GM18502 (cell line): ENCODE measurements around the gene NTRK2.
"Not testable (repeated sequence)": the region's sequence is repeated elsewhere in the genome, so short reads cannot be mapped to it uniquely, and the experiment has no call there.

Source experiments
- ATAC-seq: cut with Tn5 transposase; IDR thresholded peaks from one replicate; pipeline ENCODE4 v1.9.1; 2021; ENCODE audit warnings: mild to moderate bottlenecking; ENCODE audit not compliant: unreplicated experiment, poor library complexity

NTRK2 gene

DNA sequence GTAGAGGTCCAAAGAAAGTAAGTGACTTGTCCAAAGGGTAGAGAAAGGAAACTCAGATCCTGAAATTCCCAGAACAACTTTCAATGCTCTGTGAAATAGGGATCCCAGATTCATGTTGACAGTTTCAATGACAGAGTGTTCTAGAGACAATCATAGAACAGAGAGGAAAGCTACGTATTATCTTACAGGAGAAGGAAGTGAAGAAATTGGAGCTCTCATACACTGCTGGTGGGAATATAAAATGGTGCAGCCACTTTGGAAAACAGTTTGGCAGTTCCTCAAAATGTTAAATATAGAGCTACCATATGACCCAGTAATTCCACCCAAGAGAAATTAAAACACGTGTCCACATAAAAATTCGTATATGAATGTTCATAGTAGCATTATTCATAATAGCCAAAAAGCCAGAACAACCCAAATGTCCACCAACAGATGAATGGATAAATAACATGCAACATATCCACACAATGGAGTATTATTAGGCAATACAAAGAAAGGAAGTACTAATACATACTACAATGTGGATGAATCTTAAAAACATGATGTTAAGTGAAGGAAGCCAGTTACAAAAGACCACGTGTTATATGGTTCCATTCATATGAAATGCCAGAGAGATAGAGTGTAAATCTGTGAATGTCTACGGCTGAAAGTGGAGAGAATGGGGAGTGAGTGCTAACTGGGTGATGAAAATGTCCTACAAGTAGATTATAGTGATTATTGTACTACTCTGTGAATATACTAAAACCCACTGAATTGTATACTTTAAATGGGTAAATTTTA lies 197.1 kb downstream of the NTRK2 start:
- no peak for ATAC-seq

GRCh38 chr9:84867186-84867585 lies 197.7 kb downstream of the NTRK2 start:
- no peak for ATAC-seq

- ATAC-seq, result no peak
Measured at GRCh38 chr9:84869091-84869490, 199.6 kb downstream of the NTRK2 start.

- ATAC-seq, result no peak
Measured at GRCh38 chr9:84871983-84872382, 202.5 kb downstream of the NTRK2 start.

GRCh38 chr9:84874022-84874421 lies 204.5 kb downstream of the NTRK2 start:
- no peak for ATAC-seq

DNA sequence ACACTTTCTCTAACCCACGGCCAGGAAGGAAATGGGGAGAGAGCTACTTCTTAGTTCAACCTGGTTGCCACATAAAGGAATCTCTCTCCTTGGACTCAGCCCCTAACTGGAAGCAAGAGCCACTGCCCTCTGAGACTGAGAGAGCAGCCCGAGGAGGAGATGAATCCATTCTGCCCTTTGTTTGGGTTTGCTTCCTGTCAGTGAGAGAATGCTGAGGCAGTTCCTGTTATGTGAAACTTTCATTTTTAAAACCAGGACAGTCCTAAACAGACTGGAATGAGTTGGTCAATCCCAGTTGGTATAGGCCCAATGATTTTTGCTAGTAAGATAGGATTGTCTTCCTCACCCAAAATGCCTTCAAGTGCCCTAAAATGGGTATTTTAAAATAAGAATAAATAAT lies 205.1 kb downstream of the NTRK2 start:
- no peak for ATAC-seq

- no peak for ATAC-seq
Measured at GRCh38 chr9:84875193-84875592, 205.7 kb downstream of the NTRK2 start.

GRCh38 chr9:84879631-84880030 lies 210.1 kb downstream of the NTRK2 start:
- ATAC-seq, result no peak

- ATAC-seq, result no peak
Measured at GRCh38 chr9:84880835-84881234, 211.3 kb downstream of the NTRK2 start.

- no peak for ATAC-seq
Measured at GRCh38 chr9:84886866-84887265, 217.3 kb downstream of the NTRK2 start.

GRCh38 chr9:84891924-84892323 lies 222.4 kb downstream of the NTRK2 start:
- no peak for ATAC-seq

DNA sequence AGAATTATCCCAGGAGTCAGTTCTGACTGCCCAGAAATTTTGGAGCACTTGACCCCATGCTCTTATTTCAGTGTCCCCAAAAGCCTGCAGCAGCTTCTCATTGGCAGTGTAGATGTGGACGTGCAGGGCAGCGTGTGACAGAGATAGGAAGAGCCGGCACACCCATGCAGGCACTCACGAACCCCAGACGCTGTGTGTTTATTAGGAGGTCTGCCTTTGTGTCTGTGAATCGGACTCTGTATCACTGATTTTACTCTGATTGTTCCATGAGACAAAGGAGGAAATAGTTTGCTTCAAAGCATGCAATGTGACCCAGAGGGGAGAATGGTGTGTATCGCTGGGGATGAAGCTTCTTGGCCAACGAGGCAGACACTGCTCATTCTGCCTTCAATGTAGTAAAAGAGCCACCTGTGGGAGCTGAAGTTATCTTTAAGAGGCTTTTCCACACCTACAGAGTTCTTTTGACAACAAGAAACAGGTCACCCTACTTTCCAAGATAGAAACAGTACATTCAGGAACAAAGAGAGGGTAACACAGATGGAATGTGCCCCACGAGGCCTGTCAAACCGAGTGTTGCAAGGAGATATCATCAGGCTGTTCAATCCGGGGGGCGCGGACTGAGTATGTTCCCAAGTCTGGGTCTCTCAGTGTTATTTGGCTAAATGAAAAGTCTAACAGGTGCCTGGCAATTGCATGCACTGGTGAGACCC lies 224.0 kb downstream of the NTRK2 start:
- no peak for ATAC-seq

DNA sequence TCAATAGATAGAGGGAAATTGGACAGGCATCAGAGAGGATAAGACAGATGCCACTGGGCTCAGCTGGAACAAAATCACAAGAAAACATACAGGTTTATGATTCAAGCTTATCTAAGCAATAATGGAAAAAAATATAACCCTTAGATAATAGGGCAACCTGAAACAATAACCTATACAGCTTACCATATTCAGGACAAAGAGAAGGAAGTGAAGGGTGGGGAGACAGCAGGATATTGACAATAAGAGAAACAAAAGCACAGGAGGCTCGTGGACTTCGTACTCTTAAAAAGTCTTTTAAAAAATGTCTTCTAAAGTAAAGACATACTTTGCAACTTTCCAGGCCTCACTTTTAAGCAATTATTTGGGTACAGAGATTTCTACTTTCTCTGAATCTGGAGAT lies 225.3 kb downstream of the NTRK2 start:
- no peak for ATAC-seq

DNA sequence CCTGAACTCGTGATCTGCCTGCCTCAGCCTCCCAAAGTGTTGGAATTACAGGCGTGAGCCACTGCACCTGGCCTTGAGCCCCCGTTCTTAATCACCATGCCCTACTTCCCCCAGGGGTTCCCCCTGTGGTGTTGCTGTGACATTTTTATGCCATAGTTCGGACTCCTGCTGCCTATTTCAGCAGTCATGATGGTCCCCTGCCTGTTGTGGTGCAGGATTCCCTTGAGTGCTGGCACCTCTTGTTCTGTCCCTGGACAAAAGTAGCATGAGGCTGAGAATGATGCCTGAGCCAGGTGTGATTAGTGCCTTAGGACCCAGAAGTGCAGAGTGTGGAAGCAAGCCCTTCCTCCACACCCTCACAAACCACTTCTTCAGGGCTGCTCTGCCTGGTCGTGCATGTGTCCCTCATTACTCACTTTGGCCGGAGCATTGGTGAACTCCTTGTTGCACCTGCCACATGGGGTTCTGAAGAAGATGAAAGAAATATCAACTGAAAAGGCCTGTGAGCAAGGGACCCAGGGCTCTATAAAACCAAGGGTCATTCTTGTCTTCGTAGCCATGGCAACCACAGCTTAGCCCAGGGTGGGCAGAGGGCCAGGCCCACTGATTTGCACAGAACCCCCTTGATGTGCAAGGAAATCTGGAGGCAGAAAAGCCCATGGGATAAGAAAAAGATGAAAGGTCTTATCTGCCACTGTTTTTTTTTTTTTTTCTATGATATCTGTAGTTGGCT lies 228.0 kb downstream of the NTRK2 start:
- no peak for ATAC-seq

GRCh38 chr9:84898188-84898587 lies 228.7 kb downstream of the NTRK2 start:
- ATAC-seq, result no peak

DNA sequence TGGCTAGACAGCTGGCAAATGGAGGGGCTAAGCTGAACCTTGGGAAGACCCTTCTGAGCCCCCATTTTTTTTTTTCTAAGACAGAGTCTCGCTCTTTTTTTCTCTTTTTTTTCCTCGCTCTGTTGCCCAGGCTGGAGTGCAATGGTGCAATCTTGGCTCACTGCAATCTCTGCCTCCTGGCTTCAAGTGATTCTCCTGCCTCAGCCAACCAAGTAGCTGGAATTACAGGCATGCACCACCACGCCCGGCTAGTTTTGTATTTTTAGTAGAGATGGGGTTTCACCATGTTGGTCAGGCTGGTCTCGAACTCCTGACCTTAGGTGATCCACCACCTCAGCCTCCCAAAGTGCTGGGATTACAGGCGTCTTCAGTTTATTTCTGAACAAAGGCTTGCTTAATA lies 229.1 kb downstream of the NTRK2 start:
- ATAC-seq, result not testable (repeated sequence)

GRCh38 chr9:84899326-84899725 lies 229.8 kb downstream of the NTRK2 start:
- ATAC-seq, result no peak

GRCh38 chr9:84900421-84900820 lies 230.9 kb downstream of the NTRK2 start:
- no peak for ATAC-seq

GRCh38 chr9:84903963-84904362 lies 234.4 kb downstream of the NTRK2 start:
- no peak for ATAC-seq

- ATAC-seq, result no peak
Measured at GRCh38 chr9:84916769-84917168, 247.2 kb downstream of the NTRK2 start.

GRCh38 chr9:84917366-84918070 lies 248.0 kb downstream of the NTRK2 start:
- no peak for ATAC-seq
